MM.1S (cell line): ENCODE measurements around the gene PSTPIP1.

Experiments used
- CTCF ChIP-seq: fragments of 300-600 bp; sonication (generic); IDR thresholded peaks from 2 replicates; pipeline ENCODE4 v1.5.1; 2016; ENCODE audit warnings: antibody characterized with exemption, low read length, mixed read lengths
- EZH2 ChIP-seq: fragments of 300-600 bp; sonication (generic); optimal IDR thresholded peaks from 2 replicates; pipeline ENCODE3; 2017; ENCODE audit warnings: low read depth, mild to moderate bottlenecking, antibody characterized with exemption, low read length, mixed read lengths

GRCh38 chr15:76994001-76994400 is 925 bp upstream of the PSTPIP1 start:
- TF ChIP-seq EZH2 (no peak), CTCF (no peak)
